Ascending aorta (tissue), 2 donors: ENCODE data around the gene SCYL1. TPM values are rescaled to one million over a fixed set of nuclear protein-coding genes. Genes with fewer than 3 reads are reported as not detected.

Experiments used
- DNase-seq, 2 donors: peaks; one replicate each; pipeline ENCODE4 v3.0.0-alpha.2; 2019; ENCODE audit warnings: low spot score in 2 of 2
- H3K27ac ChIP-seq, 2 donors: fragments of 200-600 bp; sonication (generic); one replicate each; pipeline ENCODE4 v1.5.1; 2016 to 2017; ENCODE audit warnings: mild to moderate bottlenecking in 1 of 2
- H3K27me3 ChIP-seq: fragments of 200-600 bp; sonication (generic); one replicate; pipeline ENCODE4 v1.5.1; 2017
- H3K36me3 ChIP-seq, 2 donors: fragments of 200-600 bp; sonication (generic); one replicate each; pipeline ENCODE4 v1.5.1; 2016
- H3K4me1 ChIP-seq, 2 donors: fragments of 200-600 bp; sonication (generic); one replicate each; pipeline ENCODE4 v1.5.1; 2016 to 2017; ENCODE audit warnings: mild to moderate bottlenecking in 1 of 2
- H3K4me3 ChIP-seq, 2 donors: fragments of 200-600 bp; sonication (generic); one replicate each; pipeline ENCODE4 v1.5.1; 2016 to 2017; ENCODE audit warnings: mild to moderate bottlenecking in 1 of 2
- H3K9me3 ChIP-seq, 2 donors: fragments of 200-600 bp; sonication (generic); one replicate each; pipeline ENCODE4 v1.5.1; 2016
- CTCF ChIP-seq, 3 experiments: fragments of 200-600 bp in 2 of 3; fragments of 450-650 bp in 1 of 3; sonication (generic) in 2 of 3; IDR thresholded peaks; one replicate each; pipeline ENCODE4 v1.5.1; 2016 to 2019; ENCODE audit warnings: antibody characterized with exemption in 3 of 3, mild to moderate bottlenecking in 1 of 3, moderate library complexity in 1 of 3
- intact Hi-C: fragments of 100-400 bp; cut with DNase I; formaldehyde crosslinking; loops from one replicate; pipeline ENCODE4 v1.15.1; 2023
- total RNA-seq: library from RNA; depleted of rRNA; stranded (reverse); fragments of >200 nt; gene quantifications from one replicate; pipeline ENCODE4 v1.1.0, GENCODE V29; 2016

Gene SCYL1
- total RNA-seq, 1 donor from 2014 or later = 220 TPM

DNA sequence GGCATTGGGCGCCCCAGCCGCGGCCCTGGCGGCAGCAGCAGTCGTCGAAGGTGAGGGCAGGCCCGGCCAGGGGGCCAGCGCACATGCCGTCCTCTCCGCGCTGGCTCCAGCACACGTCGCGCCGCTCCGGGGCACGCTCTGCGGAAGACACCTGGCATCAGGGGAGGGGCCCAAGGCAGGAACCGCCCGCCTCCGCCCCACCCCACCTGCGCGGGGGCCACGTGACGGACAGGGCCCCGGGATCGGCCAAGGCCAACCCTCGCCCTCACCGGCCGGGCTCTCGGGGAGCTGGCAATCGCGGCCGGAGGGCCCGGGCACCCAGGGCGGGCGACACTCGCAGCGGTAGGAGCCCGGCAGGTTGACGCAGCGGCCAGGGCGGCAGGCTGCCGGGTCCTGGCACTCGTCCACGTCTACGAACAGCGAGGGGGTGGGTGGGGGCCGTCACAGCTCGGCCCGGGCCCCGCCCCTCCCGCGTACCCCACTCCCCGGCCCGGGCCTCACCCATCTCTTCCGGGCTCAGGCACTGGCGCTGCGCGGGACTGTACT, 14.9 kb downstream of the SCYL1 start:
- TF ChIP-seq CTCF (IDR thresholded peaks at IDR 0.05) = peak in 1 of 3 experiments; percentile 57

GRCh38 chr11:65540290-65541092, 15.6 kb downstream of the SCYL1 start:
- intact Hi-C loops = loop anchor here (1.0 to 5.0 kb wide), 6 partner anchors 15 to 112 kb away; partner anchors contain the start of genes LTBP3, PCNX3 and SCYL1
- H3K9me3 ChIP-seq = no peaks in the 10 kb centered on the region
- H3K4me3 ChIP-seq = peak overlapping the region; percentile 58 to 68
- H3K4me1 ChIP-seq = peaks cover 16 to 22% of the 10 kb centered on the region in 2 donors
- peak; percentile 54 to 94 for DNase-seq
- peaks cover 55 to 63% of the 10 kb centered on the region in 2 donors for H3K36me3 ChIP-seq
- peak overlapping the region; percentile 80 to 90 for H3K27ac ChIP-seq
- no peaks in the 10 kb centered on the region for H3K27me3 ChIP-seq
- peak; percentile 85 to 98 (median 94) for TF ChIP-seq CTCF (IDR thresholded peaks at IDR 0.05)

More for the DNA sequence above, 14.9 kb downstream of the SCYL1 start:
- no peak for DNase-seq
- H3K36me3 ChIP-seq = peaks cover 55 to 63% of the 10 kb centered on the region in 2 donors
- H3K27me3 ChIP-seq = no peaks in the 10 kb centered on the region
- H3K4me3 ChIP-seq = peak overlapping the region; percentile 58 to 68
- intact Hi-C loops = loop anchor here (1.0 to 5.0 kb wide), 6 partner anchors 15 to 112 kb away; partner anchors contain the start of genes LTBP3, PCNX3 and SCYL1
- no peaks in the 10 kb centered on the region for H3K9me3 ChIP-seq
- peaks cover 16 to 22% of the 10 kb centered on the region in 2 donors for H3K4me1 ChIP-seq
- H3K27ac ChIP-seq = peak overlapping the region; percentile 80 to 90

GRCh38 chr11:65541093-65541982, 16.5 kb downstream of the SCYL1 start:
- no peak for TF ChIP-seq CTCF (IDR thresholded peaks at IDR 0.05)
- intact Hi-C loops = loop anchor here (5.0 kb wide), 1 partner anchor 111 kb away; no protein-coding TSS in a partner anchor
- H3K27ac ChIP-seq = peak overlapping the region; percentile 80 to 90
- peak overlapping the region; percentile 58 to 68 for H3K4me3 ChIP-seq
- H3K27me3 ChIP-seq = no peaks in the 10 kb centered on the region
- no peak for DNase-seq
- peaks cover 48 to 65% of the 10 kb centered on the region in 2 donors for H3K36me3 ChIP-seq
- H3K9me3 ChIP-seq = no peaks in the 10 kb centered on the region
- H3K4me1 ChIP-seq = peaks cover 16 to 22% of the 10 kb centered on the region in 2 donors

- no peaks in the 10 kb centered on the region for H3K9me3 ChIP-seq
- H3K27ac ChIP-seq = no peak overlapping the region
- TF ChIP-seq CTCF (IDR thresholded peaks at IDR 0.05) = no peak
- peaks cover 53 to 65% of the 10 kb centered on the region in 2 donors for H3K36me3 ChIP-seq
- DNase-seq = no peak
- no peaks in the 10 kb centered on the region for H3K27me3 ChIP-seq
- intact Hi-C loops = loop anchor here (1.0 to 5.0 kb wide), 2 partner anchors 11 to 109 kb away; no protein-coding TSS in a partner anchor
- H3K4me1 ChIP-seq = peaks cover 16 to 22% of the 10 kb centered on the region in 2 donors
- H3K4me3 ChIP-seq = no peak overlapping the region
Measured at GRCh38 chr11:65542738-65543390, 18.0 kb downstream of the SCYL1 start.

GRCh38 chr11:65545853-65546216, 21.0 kb downstream of the SCYL1 start:
- TF ChIP-seq CTCF (IDR thresholded peaks at IDR 0.05) = no peak
- intact Hi-C loops = no loop called here
- H3K27ac ChIP-seq = no peak overlapping the region
- no peaks in the 10 kb centered on the region for H3K9me3 ChIP-seq
- H3K27me3 ChIP-seq = no peaks in the 10 kb centered on the region
- H3K4me1 ChIP-seq = peaks cover 7 to 12% of the 10 kb centered on the region in 2 donors
- H3K4me3 ChIP-seq = no peak overlapping the region
- H3K36me3 ChIP-seq = peaks cover 62 to 71% of the 10 kb centered on the region in 2 donors
- DNase-seq = no peak
